GM19099 (cell line): ENCODE data around the gene DENND4C.

Source experiments
- POLR2A ChIP-seq: IDR thresholded peaks from 3 replicates; pipeline ENCODE4 v1.6.1; 2011; ENCODE audit warnings: low read depth; ENCODE audit not compliant: insufficient read length; ENCODE audit errors: extremely low read depth

The DENND4C gene

GRCh38 chr9:19252174-19252884, 21.8 kb downstream of the DENND4C start:
- TF ChIP-seq POLR2A = no peak

- TF ChIP-seq POLR2A = no peak
Measured at GRCh38 chr9:19252885-19253219, 22.4 kb downstream of the DENND4C start.

- TF ChIP-seq POLR2A = no peak
Measured at GRCh38 chr9:19255112-19255511, 24.6 kb downstream of the DENND4C start.

- no peak for TF ChIP-seq POLR2A
Measured at GRCh38 chr9:19255821-19256220, 25.3 kb downstream of the DENND4C start.

GRCh38 chr9:19269582-19269981, 39.1 kb downstream of the DENND4C start:
- no peak for TF ChIP-seq POLR2A

GRCh38 chr9:19270421-19270949, 40.0 kb downstream of the DENND4C start:
- no peak for TF ChIP-seq POLR2A

GRCh38 chr9:19271081-19271480, 40.6 kb downstream of the DENND4C start:
- no peak for TF ChIP-seq POLR2A

GRCh38 chr9:19281801-19282200, 51.3 kb downstream of the DENND4C start:
- no peak for TF ChIP-seq POLR2A

GRCh38 chr9:19283072-19283710, 52.7 kb downstream of the DENND4C start:
- TF ChIP-seq POLR2A = no peak

GRCh38 chr9:19284729-19285128, 54.2 kb downstream of the DENND4C start:
- no peak for TF ChIP-seq POLR2A

GRCh38 chr9:19286634-19287188, 56.2 kb downstream of the DENND4C start:
- no peak for TF ChIP-seq POLR2A

GRCh38 chr9:19288081-19288480, 57.6 kb downstream of the DENND4C start:
- no peak for TF ChIP-seq POLR2A

- TF ChIP-seq POLR2A = no peak
Measured at GRCh38 chr9:19290103-19290502, 59.6 kb downstream of the DENND4C start.

GRCh38 chr9:19294219-19294618, 63.7 kb downstream of the DENND4C start:
- TF ChIP-seq POLR2A = no peak

GRCh38 chr9:19298436-19299000, 68.0 kb downstream of the DENND4C start:
- TF ChIP-seq POLR2A = no peak

GRCh38 chr9:19303216-19303615, 72.7 kb downstream of the DENND4C start:
- no peak for TF ChIP-seq POLR2A
